ENCODE results near the gene SHC2. TPM values are rescaled to one million over a fixed set of nuclear protein-coding genes. Genes with fewer than 3 reads are reported as not detected.
"Not testable (repeated sequence)": the region's sequence is repeated elsewhere in the genome, so short reads cannot be mapped to it uniquely, and the experiment has no call there.

SHC2 gene
- total and polyA plus RNA-seq, 9 of the 15 experiments (the other 6 are each of a cell fraction or from before 2014, with no cell fraction given), result 0.14 to 0.36 (median 0.17) TPM; not detected in 5

GRCh38 chr19:423691-424466, 37.0 kb downstream of the SHC2 start (continued):
- TF ChIP-seq, protein P1, sequence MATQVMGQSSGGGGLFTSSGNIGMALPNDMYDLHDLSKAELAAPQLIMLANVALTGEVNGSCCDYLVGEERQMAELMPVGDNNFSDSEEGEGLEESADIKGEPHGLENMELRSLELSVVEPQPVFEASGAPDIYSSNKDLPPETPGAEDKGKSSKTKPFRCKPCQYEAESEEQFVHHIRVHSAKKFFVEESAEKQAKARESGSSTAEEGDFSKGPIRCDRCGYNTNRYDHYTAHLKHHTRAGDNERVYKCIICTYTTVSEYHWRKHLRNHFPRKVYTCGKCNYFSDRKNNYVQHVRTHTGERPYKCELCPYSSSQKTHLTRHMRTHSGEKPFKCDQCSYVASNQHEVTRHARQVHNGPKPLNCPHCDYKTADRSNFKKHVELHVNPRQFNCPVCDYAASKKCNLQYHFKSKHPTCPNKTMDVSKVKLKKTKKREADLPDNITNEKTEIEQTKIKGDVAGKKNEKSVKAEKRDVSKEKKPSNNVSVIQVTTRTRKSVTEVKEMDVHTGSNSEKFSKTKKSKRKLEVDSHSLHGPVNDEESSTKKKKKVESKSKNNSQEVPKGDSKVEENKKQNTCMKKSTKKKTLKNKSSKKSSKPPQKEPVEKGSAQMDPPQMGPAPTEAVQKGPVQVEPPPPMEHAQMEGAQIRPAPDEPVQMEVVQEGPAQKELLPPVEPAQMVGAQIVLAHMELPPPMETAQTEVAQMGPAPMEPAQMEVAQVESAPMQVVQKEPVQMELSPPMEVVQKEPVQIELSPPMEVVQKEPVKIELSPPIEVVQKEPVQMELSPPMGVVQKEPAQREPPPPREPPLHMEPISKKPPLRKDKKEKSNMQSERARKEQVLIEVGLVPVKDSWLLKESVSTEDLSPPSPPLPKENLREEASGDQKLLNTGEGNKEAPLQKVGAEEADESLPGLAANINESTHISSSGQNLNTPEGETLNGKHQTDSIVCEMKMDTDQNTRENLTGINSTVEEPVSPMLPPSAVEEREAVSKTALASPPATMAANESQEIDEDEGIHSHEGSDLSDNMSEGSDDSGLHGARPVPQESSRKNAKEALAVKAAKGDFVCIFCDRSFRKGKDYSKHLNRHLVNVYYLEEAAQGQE (IDR thresholded peaks at IDR 0.05; ENCODE audit: borderline replicate concordance), result peak; percentile 41; the same call in 1 of the 2 replicates
- TF ChIP-seq, protein P1 (CRISPR knock-in tag; IDR thresholded peaks at IDR 0.05; ENCODE audit: low read depth), result no peak

- H2AFZ ChIP-seq (ENCODE audit: low read depth, low read length); intact Hi-C loops (cut with micrococcal nuclease); in situ Hi-C loops (cut with MboI); H3K4me3 ChIP-seq; POLR2A ChIA-PET; DNase-seq (ENCODE audit: extremely low read depth in 1 of 4, low spot score in 3 of 4); BruUV-seq (replicated peaks); H3K9ac ChIP-seq (ENCODE audit: insufficient read depth in 1 of 2, low read depth in 2 of 2, low read length in 2 of 2); ATAC-seq; H3K36me3 ChIP-seq (ENCODE audit: control insufficient read depth, insufficient read depth, low read length); H3K9me1 ChIP-seq (ENCODE audit: control insufficient read depth, insufficient read depth, low read length); H3K9me3 ChIP-seq (replicated peaks; ENCODE audit: control insufficient read depth, insufficient read depth, low read depth, low read length); H3K79me2 ChIP-seq (ENCODE audit: control insufficient read depth, insufficient read depth, low read length); H3K4me2 ChIP-seq (ENCODE audit: insufficient read depth, low read length); H3K27ac ChIP-seq (ENCODE audit: extremely low read depth, low read depth, low read length); FAIRE-seq: not testable (repeated sequence)
- H3K4me1 ChIP-seq (replicated peaks in 1 of 2; ENCODE audit: control insufficient read depth in 2 of 2, insufficient read depth in 2 of 2, low read length in 2 of 2), result peaks cover 0 to 29% of the 10 kb centered on the region in 2 experiments; a peak in 2 of 5 replicates
- 6% methylated on average over 5 of the region's 9 CpGs for WGBS (ENCODE audit: insufficient coverage, low coverage, missing lambda C conversion rate)
- peaks cover 29 to 78% of the 10 kb centered on the region in 2 experiments; a peak in 4 of 5 replicates for H3K27me3 ChIP-seq (ENCODE audit: control insufficient read depth in 2 of 2, insufficient read depth in 2 of 2, low read length in 2 of 2)
- peaks cover 13% of the 10 kb centered on the region; the same call in 1 of the 2 replicates for H4K20me1 ChIP-seq (replicated peaks; ENCODE audit: control insufficient read depth, insufficient read depth, low read length)
- CTCF ChIA-PET (ENCODE audit: low intra/inter-chr PET ratio), result interaction anchor here (0.5 kb wide), 1 partner anchor 113 kb away, joined by 5 read pairs; no protein-coding TSS in a partner anchor
Measured at GRCh38 chr19:422917-423226, 38.0 kb downstream of the SHC2 start.

All from K562 (cell line).